AG09319 (cell line): ENCODE measurements around the gene SFTPD.
"Not testable (repeated sequence)": the region's sequence is repeated elsewhere in the genome, so short reads cannot be mapped to it uniquely, and the experiment has no call there.

Source experiments
- DNase-seq: peaks from one replicate; pipeline ENCODE4 v3.0.0-alpha.2; 2010; ENCODE audit warnings: low read depth; ENCODE audit errors: extremely low read depth
- CTCF ChIP-seq: IDR thresholded peaks from 2 replicates; pipeline ENCODE4 v1.5.1; 2011; ENCODE audit warnings: low read depth, mild to moderate bottlenecking, inconsistent platforms, low read length, moderate library complexity

The SFTPD gene

GRCh38 chr10:79948976-79949722 lies at the start of gene SFTPD:
TSS of gene SFTPD (minus strand) at chr10:79949105. CDS start at chr10:79946659, 2,446 bp downstream.
- TF ChIP-seq CTCF: no peak
- no peak for DNase-seq

- no peak for TF ChIP-seq CTCF
- DNase-seq: no peak
These were observed 47.2 kb upstream of the SFTPD start for GRCh38 chr10:79995979-79996634.

GRCh38 chr10:79994556-79994955 lies 45.7 kb upstream of the SFTPD start:
- no peak for TF ChIP-seq CTCF
- DNase-seq: no peak

GRCh38 chr10:79988199-79988598 lies 39.3 kb upstream of the SFTPD start:
- DNase-seq: not testable (repeated sequence)

GRCh38 chr10:79986661-79987060 lies 37.8 kb upstream of the SFTPD start:
- DNase-seq: not testable (repeated sequence)

- no peak for DNase-seq
- TF ChIP-seq CTCF: no peak
These were observed 36.7 kb upstream of the SFTPD start for GRCh38 chr10:79985481-79986072.

- DNase-seq: no peak
- TF ChIP-seq CTCF: no peak
These were observed 35.9 kb upstream of the SFTPD start for GRCh38 chr10:79984851-79985250.

- DNase-seq: no peak
- TF ChIP-seq CTCF: no peak
These were observed 34.5 kb upstream of the SFTPD start for GRCh38 chr10:79983286-79983909.
